GM12892 (cell line): ENCODE measurements around the gene LIPH.

Experiments used
- POLR2A ChIP-seq: IDR thresholded peaks from 2 replicates; pipeline ENCODE4 v1.6.1; 2011; ENCODE audit warnings: low read depth, low read length, control low read depth
- POLR2AphosphoS5 ChIP-seq: IDR thresholded peaks from 2 replicates; pipeline ENCODE4 v1.6.1; 2011; ENCODE audit warnings: low read depth, low read length, control low read depth
- TAF1 ChIP-seq: IDR thresholded peaks from 2 replicates; pipeline ENCODE4 v1.6.1; 2011; ENCODE audit warnings: low read depth, mild to moderate bottlenecking, control low read depth, low read length, borderline replicate concordance

DNA sequence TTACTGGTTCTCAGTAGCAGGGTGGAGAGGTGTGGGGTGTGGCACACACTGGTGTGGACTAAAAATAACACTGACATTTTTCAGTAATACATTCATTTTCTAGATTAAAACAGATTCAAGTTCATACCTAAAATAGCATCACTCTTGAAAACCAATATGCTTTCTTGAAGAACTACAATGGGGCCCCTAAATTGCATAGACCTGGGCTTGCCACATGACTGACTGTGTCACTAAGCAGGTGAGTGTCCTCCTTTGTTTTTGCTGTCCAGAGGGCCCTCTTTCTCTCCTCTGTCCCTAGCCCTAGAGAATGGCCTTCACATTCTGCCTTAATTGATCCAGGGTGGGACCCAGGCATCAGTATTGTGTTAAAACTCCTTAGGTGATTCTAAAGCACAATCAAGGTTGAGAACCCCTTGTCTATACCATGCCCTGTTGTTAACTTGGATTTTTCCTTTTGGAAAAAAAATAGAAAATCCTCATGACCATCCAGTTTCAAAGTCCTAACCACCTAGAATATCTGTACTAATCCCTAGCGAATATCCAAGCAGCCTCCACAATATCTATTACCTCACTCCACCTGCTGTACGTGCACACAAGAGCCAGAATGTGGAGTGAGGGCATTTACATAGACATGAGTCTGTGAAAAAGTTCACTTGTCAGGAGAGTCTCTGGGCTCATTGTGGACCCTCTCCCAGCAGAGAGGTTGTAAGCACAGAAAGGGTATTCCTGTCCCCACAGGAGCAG lies 34.8 kb downstream of the LIPH start:
- TF ChIP-seq POLR2A, result no peak
- TF ChIP-seq POLR2AphosphoS5, result no peak
- no peak for TF ChIP-seq TAF1
